HG03066 (cell line): Measurements from ENCODE around the gene AHRR.
A peak's percentile ranks its signal among the peaks of the same experiment; 100 is the strongest.

ENCODE experiments used
- ATAC-seq: cut with Tn5 transposase; IDR thresholded peaks from one replicate; pipeline ENCODE4 v1.9.1; 2021; ENCODE audit warnings: low read depth; ENCODE audit not compliant: unreplicated experiment

Gene AHRR

DNA sequence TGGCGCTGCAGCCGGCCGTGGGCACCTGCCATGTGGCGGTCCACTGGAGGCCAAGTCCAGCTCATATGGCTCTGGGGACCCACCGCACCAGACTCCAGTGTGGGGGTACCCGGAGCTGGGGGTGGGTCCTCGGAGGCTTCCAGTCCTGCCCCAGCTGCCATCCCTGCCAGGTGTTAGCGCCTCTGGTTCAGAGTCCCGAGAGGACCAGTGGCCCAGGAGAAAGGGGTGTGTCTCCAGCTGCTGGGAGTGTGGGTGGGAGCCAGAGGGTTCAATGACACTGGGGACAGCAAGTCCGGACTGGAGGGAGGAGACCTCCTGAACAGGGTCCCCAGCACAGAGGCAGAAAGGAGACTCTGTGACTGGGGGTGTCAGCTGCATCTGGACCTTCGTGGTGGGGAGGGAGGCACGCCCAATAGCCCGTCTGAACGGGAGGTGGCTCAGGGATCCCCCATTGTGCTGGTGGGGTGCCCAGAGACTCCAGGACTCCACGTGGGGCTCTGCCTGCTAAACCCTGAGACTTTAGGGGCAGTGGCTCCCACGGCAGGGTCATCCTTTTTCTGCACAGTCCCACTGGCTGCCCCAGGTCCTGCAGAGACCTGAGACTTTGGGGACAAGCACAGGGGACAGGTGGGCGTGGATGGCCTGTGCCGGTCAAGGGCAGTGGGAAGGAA, 2.4 kb upstream of the AHRR start:
- no peak for ATAC-seq

DNA sequence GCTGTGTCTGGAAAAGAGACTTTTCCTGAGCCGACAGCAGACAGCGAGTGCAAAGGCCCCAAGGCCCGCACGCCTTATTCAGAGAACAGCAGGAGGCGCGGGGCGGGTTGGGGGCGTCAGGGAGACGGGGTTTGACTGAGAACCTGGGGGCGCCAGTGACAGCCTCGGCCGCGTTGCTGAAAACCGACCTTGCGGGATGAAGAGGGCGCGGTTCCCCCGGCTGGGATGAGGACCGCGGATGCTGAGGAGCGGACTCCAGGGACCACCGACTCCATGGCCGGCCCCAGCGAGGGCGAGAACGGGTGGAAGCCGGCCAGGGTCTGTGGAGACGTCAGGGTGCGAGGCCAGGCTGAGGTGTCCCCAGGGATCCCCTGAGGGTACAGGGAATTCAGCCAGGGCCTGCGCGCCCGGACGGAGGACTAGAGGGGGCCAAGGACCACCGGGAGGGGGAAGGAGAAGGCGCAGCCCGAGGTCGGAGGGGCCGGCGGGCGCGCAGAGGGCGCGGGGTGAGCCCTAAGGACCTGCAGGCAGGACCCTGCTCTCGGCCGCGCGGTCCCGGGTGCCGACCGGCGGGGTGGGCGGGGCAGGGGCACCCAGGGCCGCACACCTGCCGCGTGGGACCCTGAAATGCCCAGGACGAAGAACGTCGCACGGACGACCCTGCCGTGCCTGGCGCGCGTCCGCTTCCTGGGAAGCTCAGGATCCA, 837 bp upstream of the AHRR start:
- ATAC-seq = no peak

DNA sequence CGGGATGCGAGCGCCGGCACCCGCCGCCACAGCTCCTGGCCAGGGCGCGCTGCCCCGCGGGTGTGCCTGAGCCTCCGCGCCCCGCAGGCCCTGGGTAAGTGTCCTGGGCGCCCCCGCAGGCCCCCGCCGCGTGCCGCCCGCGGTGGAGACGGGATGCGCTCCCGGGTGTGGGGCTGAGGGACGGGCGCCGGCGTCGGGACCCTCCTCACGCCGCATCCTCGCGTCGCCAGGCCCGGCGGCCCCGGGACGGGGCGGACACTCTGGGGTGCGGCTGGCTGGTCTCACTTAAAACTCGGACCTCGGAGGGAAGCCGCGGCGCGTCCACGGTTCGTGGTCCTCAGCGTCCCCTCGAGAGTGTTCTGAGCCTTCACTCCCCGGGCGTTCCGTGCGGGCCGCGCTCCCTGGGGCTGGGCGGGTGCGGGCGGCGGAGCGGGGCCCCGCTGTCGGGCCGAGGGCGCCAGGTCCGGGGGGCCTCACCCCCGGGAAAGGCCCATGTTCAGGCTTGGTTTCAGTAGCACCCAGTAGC, 275 bp downstream of the AHRR start:
- ATAC-seq = no peak

DNA sequence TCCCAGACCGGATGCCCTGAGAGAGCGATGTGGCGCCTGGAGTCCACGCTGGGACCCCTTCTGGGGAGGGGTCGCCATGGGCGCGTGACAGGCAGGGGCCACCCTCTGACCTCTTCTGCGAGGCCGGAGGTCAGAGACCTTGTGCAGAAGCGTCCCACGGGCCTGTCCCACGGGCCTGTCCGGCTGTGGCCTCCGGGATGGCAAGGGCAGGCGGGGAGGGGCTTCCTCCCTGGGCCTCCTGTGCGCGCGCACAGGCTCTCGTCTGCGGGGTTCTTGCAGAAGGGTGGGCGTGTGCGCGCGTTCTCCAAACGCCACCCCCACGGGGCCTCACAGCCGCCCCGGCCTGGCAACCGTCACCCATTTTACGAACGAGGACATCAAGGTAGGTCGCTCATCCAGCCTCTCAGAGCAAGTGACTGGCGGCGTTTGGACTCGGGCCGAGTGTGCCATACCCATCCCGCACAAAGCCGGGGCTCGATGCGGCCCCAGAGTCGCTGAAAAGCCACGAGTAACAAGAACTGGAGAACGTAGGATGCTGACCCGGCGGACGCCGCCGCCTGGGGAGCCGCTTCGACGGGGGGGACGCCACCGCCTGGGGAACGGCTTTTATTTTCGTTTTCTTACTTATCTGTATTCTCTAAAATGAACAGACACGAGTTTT, 897 bp downstream of the AHRR start:
- ATAC-seq = no peak

DNA sequence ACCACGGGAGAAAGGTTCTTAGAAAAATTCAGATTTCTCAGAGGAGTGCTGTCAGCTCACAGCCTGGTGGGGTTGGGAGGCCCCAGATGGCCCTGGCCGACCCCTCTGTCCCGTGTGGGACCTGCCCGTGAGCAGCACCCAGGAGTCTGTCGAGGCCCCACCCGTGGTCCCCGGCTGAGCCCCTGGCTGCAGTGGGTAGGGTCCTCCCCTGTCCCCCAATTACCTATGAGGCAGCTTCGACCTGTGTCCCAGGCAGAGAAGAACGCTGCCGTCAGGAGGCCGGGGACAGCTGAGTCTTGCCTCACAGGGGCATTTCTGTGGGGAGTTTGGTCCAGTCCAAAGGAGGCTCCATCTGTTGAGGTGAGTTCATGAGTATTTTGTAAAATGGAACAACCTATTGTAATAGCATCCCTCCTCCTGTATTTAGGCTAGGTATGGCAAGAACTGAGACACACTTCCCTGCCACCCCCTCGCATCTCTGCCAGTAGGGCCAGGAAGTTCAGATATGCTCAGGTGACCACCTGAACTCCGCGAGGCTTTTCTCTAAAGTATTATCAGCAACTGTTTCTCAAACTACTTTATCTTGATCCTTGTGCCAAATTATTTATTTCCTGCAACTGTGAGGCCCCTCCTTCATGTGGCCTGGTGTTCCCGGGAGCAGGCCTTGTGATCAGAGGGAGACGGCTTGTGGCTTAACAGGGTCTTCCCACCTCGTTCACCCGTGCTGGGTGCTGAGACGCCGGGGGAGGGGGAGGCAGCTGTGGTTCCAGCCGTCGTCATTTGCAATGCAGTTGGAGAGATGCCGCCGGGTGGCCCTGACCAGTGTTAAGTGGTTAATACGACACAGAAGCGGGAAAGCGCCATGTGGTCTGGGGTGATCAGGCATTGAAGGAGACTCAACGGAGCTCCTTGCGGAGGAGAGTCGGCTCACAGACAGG, 1.7 kb downstream of the AHRR start:
- ATAC-seq = no peak

DNA sequence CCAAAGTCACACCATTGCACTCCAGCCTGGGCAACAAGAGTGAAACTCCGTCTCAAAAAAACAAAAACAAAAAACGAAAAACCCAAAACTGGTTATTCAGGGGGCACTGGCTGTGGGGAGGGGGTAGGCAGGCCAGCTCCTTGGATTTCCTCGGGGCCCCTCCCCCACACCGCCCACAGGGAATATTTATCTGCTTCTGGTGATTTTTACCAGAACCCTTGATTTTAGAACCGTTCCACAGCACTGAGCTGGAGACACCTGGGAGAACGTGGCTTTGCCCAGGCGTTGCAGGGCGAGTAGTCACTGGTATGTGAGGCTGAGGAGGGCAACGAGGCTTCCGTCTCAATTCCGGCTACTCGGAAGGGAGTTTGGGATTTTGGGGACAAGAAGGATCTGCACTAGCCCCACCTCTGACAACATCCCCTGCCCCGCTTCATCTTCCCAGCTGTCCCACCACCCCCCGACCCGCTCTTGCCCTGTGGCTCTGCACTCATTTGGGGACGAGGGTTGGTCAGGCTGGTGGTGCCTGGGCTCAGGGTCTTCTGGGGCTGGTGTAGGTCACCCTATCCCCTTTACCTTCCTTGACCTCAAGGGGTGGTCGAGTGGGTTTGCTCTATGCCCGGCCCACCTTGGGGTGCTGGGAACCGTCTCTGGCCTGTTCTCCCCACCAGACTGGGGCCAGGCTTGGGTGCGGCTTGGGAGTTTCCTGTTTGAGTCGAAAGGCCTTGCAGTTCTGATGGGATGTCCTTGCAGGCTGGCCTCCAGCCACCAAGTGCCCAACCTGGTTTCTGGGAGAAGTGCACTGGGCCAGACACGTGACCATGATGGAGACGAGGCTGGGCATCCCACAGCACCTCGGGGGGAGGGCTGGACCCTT, 3.5 kb downstream of the AHRR start:
- ATAC-seq = no peak

DNA sequence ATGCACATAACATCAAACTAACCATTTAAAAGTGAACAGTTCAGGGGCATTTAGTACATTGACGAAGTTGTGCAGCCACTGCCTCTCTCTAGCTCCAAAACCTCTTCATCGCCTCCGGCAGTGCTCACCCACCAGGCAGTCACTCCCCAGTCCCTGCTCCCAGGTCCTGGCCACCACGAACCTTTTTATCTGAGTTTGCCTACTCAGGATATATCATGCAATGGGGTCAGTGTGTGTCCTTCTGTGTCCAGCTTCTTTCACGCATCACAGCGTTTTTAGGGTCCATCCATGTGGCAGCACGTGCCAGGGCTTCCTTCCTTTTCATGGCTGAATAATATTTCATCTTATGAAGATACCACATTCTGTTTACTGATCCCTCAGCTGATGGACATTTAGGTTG, 4.6 kb downstream of the AHRR start:
- ATAC-seq = no peak

DNA sequence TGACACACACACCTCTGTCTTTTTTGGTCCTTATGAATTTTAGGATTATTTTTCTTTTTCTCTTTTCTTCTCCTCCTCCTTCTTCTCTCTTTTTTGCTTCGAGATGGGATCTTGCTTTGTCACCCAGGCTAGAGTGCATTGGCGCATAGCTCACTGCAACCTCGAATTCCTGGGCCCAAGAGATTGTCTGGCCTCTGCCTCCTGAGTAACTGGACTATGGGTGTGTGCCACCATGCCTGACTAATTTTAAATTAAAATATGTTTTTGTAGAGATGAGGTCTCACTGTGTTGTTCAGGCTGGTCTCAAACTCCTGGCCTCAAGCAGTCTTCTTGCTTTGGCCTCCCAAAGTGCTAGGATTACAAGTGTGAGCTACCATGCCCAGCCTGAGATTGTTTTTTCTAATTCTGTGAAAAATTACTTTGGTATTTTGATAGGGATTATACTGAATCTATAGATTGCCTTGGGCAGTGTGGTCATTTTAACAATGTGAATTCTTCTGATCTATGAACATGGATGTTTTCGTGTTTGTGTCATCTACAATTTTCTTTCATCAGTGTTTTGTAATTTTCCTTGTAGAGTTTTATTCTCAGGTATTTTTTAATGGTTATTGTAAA, 7.7 kb downstream of the AHRR start:
- no peak for ATAC-seq

DNA sequence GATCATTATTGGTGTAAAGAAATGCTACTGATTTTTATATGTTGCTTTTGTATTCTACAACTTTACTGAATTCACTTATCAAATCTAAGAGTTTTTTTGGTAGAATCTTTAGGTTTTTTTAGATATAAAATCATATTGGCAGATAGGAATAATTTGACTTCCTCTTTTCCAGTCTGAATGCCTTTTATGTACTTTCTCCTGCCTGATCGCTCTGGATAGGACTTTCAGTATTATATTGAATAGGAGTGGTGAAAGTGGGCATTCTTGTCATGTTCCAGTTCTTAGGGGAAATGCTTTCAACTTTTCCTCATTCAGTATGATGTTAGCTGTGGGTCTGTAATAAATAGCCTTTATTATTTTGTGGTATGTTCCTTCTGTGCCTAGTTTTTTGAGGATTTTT, 8.3 kb downstream of the AHRR start:
- no peak for ATAC-seq

DNA sequence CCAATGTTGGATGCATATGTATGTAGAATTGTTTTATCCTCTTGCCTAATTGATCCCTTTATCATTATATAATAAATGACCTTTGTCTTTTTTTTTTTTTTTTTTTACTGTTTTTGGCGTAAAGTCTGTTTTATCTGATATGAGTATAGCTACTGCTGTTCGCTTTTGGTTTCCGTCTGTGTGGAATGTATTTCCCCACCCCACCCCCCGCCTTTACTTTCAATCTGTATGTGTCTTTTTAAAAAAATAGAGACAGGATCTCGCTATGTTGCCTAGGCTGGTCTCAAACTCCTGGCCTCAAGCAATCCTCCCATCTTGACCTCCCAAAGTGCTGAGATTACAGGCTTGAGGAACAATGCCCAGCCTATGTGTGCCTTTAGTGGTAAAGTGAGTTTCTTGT, 11.3 kb downstream of the AHRR start:
- ATAC-seq = no peak

DNA sequence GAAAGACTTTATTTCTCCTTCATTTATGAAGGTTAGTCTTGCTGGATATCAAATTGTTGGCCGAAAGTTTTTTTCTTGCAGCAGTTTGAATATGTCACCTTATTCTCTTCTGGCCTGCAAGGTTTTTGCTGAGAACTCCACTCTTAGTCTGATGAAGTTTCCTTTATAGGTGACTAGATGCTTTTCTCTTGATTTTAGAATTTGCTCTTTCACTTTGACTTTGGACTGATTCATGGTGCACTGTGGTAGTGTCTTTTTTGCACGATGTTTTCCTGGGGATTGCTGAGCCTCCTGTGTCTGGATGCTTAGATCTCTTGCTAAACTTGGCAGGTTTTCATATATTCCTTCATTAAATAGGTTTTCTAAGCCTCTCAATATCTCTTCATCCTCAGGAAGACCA, 12.4 kb downstream of the AHRR start:
- ATAC-seq = no peak

DNA sequence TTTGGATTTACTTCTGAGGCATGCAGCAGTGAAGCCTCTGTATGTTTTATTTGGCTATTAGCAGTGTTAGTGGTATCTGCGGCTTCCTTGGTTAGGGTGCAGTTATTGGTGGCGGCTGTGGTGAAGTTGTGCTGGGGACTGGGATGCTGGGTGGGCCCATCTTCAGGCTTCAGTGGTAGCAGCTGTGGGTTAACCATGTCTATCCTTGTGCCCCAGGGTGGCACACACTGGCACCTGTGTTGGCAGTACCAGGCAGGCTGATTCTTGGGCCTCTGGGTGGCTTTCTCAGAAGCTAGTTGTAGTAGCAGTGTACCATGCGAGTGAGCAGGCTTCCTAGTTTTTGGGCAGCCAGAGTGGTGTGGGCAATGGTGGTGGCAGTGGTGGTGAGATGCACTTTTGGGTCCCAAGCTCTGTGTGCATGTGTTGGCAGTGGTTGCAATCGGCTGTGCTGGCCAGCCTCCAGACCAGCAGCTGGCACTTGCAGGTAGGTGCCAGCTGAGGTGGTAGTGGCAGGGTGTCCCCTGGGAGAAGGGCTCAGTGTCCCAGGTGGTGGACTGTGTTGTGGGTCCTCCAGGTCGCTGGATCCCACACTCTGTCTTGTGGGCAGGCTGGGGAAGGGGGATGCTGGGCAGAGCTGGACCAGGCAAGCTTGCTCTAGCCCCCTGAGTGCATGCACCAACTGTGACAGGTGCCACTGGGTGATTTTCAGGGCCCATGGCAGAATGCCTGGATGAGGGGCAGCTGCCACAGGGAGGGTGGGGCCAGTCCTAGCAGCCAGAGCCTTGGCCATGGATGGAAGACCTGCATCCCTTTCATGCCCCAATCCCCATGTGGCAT, 13.6 kb downstream of the AHRR start:
- ATAC-seq = peak; percentile 44

DNA sequence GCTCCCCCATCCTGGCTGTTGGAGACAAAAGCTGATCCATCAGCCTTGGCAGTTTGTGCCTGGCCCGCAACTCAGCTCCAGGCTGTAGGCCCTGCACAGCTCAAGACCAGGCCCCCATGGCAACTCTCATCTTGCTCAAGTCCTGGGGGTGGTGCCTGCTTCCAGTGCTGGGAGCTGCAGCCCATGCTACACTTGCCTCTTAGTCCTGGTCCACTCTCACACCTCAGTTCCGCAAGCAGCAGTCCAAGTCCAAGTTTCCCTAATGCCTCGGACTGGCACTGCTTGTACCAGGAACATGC, 14.2 kb downstream of the AHRR start:
- ATAC-seq = no peak

DNA sequence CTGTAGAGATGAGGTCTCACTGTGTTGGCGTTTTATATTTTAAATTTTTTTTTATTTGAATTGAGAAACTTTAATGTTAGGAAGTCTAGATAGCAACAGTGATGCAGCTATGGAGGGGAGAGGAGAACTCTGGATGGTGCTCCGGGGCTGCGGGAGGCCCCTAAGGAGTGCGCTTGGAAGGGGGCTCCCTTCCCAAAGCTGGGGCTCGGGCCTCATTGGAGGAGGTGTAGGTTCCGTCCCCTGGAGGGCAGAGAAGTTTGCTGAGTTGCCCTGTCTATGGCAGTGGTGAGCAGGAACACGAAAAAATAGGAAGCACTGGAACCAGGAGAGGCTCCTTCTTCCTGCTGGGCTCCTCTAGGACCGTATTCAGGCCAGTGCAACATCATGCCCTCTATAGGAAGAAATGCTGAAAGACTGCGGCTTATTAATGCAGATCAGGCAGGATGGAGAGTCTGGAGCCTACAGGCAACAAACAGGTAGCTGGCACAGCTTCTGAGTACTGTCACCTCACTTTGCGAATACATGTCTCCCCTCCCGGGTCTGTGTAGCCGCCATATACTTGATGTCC, 16.1 kb downstream of the AHRR start:
- ATAC-seq = no peak

DNA sequence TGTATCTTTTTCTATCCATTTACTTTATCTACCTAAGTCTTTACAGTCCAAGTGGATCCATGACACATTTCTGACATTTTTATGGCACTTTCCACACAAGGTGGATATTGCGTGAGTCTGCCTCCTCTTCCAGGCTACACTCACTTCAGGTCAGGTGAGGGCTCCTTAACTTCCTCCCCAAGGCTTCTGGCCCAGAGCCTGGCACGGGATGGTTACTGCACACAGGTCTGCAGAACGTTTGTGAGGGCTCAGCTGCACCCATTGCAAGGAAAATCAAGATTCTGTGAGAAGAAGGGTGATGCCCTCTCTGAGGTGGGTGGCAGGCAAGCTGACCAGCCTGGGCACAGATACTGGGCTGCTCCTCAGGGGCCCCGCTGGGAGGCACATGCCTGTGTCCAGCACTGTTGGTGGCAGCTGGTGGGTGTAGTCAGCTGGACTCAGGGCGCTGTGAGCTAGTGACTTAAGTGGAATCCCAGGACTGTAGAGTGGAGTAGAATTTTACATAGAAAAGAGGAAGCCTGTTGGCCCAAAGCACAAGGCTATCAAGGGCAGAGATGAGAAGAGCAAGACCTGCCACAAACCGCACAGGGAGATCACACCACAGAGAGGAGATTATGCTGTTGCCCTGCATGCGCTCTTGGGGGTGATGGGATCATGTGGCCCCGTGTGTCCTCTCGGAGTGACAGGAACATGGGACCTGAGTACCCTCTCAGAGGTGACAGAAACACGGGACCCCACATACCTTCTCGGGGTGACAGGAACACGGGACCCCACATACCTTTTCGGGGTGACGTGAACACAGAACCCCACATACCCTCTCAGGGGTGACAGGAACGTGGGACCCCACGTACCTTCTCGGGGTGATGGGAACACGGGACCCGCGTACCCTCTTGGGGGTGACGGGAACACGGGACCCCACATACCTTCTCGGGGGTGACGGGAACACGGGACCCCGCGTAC, 21.3 kb downstream of the AHRR start:
- ATAC-seq = no peak

DNA sequence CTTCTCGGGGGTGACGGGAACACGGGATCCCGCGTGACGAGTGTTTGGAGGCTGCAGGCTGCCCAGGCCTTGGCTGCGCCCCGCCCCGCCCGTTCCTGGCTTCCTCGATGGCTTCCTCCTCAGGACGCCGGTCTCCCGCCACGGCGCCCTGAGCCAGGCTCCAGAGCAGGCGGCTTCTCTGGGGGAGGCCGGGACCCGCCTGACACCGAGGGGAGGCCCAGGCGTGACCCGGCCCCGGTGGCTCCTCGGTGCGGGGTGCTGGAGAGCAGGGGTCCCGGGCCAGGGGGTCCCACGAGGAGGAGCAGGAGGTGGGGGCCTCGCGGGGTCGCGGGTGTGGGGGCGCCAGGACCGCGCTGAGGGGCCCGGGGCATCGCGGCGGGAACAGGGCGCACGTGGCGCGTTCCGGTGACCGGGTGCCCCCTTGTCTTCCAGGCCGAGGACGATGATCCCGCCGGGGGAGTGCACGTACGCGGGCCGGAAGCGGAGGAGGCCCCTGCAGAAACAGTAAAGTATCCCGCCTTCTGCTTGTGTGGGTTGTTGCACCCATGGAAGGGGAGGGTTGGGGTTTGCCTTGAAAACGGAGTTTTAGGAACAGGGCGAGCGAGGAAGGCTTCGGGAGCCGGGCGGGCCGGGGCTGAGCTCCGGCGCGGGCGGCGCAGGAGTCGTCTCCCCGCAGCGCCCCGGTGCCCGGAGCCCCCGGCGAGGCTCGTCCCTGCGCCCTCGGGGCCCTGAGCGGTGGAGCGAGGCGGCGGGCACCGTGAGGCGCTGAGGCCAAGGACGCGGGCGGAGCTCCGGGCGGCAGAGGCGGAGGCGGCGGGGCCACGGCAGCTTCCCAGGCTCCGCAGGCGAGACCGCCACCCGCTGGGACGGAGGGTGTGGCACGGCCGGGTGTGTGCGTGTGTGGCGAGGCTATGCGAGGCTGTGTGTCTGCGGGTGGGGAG, 22.2 kb downstream of the AHRR start:
- peak; percentile 50 for ATAC-seq
